GM12878 (cell line): ENCODE measurements around the gene NTM. TPM values are rescaled to one million over a fixed set of nuclear protein-coding genes. Genes with fewer than 3 reads are reported as not detected.

ENCODE experiments used
- ATAC-seq: fragments of 200-7000 bp; cut with Tn5 transposase; 3 replicates; pipeline ENCODE4 v1.9.1; 2020; ENCODE audit warnings: mild to moderate bottlenecking, moderate library complexity
- BruUV-seq: library from RNA; stranded (reverse); fragments of 400-500 nt; replicated peaks from 2 replicates; lab custom pipeline; 2021; lab: Mats Ljungman, UMichigan
- CTCF ChIA-PET: fragments of 300-600 bp; sonication (Branson Sonifier 250); formaldehyde crosslinking; extraction: SDS; loops from one replicate; lab custom pipeline; 2021; ENCODE audit warnings: inconsistent platforms; lab: Yijun Ruan, JAX
- POLR2A ChIA-PET: fragments of 350-600 bp; formaldehyde crosslinking; extraction: SDS; loops from one replicate; lab custom pipeline; 2021; ENCODE audit warnings: inconsistent platforms; lab: Charles Lee
- RAD21 ChIA-PET: fragments of 300-600 bp; sonication (Branson Sonifier 250); formaldehyde crosslinking; loops from one replicate; lab custom pipeline; 2023; ENCODE audit warnings: antibody characterized with exemption; ENCODE audit not compliant: unreplicated experiment; lab: Charles Lee
- SMC1A ChIA-PET: fragments of 300-600 bp; sonication (Branson Sonifier 250); formaldehyde crosslinking; loops from one replicate; lab custom pipeline; 2023; ENCODE audit not compliant: unreplicated experiment, uncharacterized antibody; lab: Charles Lee
- DNase-seq: peaks from one replicate; pipeline ENCODE4 v3.0.0-alpha.2; 2011; ENCODE audit warnings: low read depth, low spot score
- FAIRE-seq: peaks from 3 replicates; lab custom pipeline; 2011; peaks lifted over from hg19 to GRCh38; lab: Jason Lieb, UNC
- H2AFZ ChIP-seq: 2 replicates; pipeline ENCODE4 v1.6.0; 2011; ENCODE audit warnings: low read depth, low read length, control low read depth; ENCODE audit not compliant: control insufficient read depth
- H3K27ac ChIP-seq: 2 replicates; pipeline ENCODE4 v1.5.1; 2011; ENCODE audit warnings: control low read depth; ENCODE audit not compliant: control insufficient read depth, insufficient read depth
- H3K27me3 ChIP-seq, 2 experiments: replicated peaks in 1 of 2; 2 replicates each; pipeline versions ENCODE4 v1.6.0 to v1.6.1; 2011; ENCODE audit warnings: low read length in 1 of 2; ENCODE audit not compliant: control insufficient read depth in 2 of 2, insufficient read depth in 2 of 2
- H3K36me3 ChIP-seq, 2 experiments: 2 replicates each; pipeline ENCODE4 v1.5.1; 2011; ENCODE audit warnings: low read length in 1 of 2; ENCODE audit not compliant: control insufficient read depth in 2 of 2, insufficient read depth in 2 of 2
- H3K4me1 ChIP-seq: 2 replicates; pipeline ENCODE4 v1.6.1; 2011; ENCODE audit warnings: mild to moderate bottlenecking, low read length, moderate library complexity, mixed read lengths; ENCODE audit not compliant: control insufficient read depth, insufficient read depth
- H3K4me2 ChIP-seq: 2 replicates; pipeline ENCODE4 v1.6.0; 2011; ENCODE audit warnings: control low read depth; ENCODE audit not compliant: control insufficient read depth, insufficient read depth
- H3K4me3 ChIP-seq: fragments of 200-600 bp; sonication (generic); 2 replicates; pipeline ENCODE4 v1.5.1; 2016
- H3K79me2 ChIP-seq: 2 replicates; pipeline ENCODE4 v1.6.0; 2011; ENCODE audit warnings: low read length; ENCODE audit not compliant: control insufficient read depth, insufficient read depth
- H3K9ac ChIP-seq: 2 replicates; pipeline ENCODE4 v1.8.0; 2011; ENCODE audit warnings: low read length, control low read depth, mixed read lengths; ENCODE audit not compliant: control insufficient read depth, insufficient read depth
- H3K9me3 ChIP-seq: replicated peaks from 3 replicates; pipeline ENCODE4 v1.5.1; 2011; ENCODE audit warnings: mild to moderate bottlenecking, low read length; ENCODE audit not compliant: control insufficient read depth, insufficient read depth
- H4K20me1 ChIP-seq: 2 replicates; pipeline ENCODE4 v1.6.0; 2011; ENCODE audit not compliant: control insufficient read depth, insufficient read depth
- ATF2 ChIP-seq: IDR thresholded peaks from 2 replicates; pipeline ENCODE4 v1.6.1; 2012; ENCODE audit warnings: low read length, inconsistent platforms
- BCL11A ChIP-seq: IDR thresholded peaks from 2 replicates; pipeline ENCODE4 v1.6.1; 2011; ENCODE audit warnings: low read depth, low read length
- CTCF ChIP-seq, 3 experiments: IDR thresholded peaks in 2 of 3; conservative IDR thresholded peaks in 1 of 3; 2 replicates each; pipeline ENCODE4 v1.5.1; 2011; ENCODE audit warnings: low read depth in 3 of 3, low read length in 3 of 3, mild to moderate bottlenecking in 3 of 3, control low read depth in 2 of 3, moderate library complexity in 2 of 3, inconsistent platforms in 1 of 3, mixed read lengths in 1 of 3; ENCODE audit not compliant: control insufficient read depth in 2 of 3, insufficient read depth in 1 of 3; ENCODE audit errors: extremely low read depth in 1 of 3
- FOXM1 ChIP-seq: IDR thresholded peaks from 2 replicates; pipeline ENCODE4 v1.6.1; 2012; ENCODE audit warnings: low read depth, mild to moderate bottlenecking, inconsistent platforms, low read length, moderate library complexity
- MTA2 ChIP-seq: fragments of 450-650 bp; IDR thresholded peaks from 2 replicates; pipeline ENCODE4 v1.6.1; 2016; ENCODE audit warnings: low read depth, mild to moderate bottlenecking, moderate library complexity
- NFXL1 ChIP-seq: fragments of 450-650 bp; IDR thresholded peaks from 2 replicates; pipeline ENCODE4 v1.6.1; 2017; ENCODE audit warnings: antibody characterized with exemption, mild to moderate bottlenecking, borderline replicate concordance
- POLR2A ChIP-seq: IDR thresholded peaks from 2 replicates; pipeline ENCODE4 v1.6.1; 2011; ENCODE audit warnings: low read depth, mild to moderate bottlenecking, low read length
- POU2F2 ChIP-seq: IDR thresholded peaks from 3 replicates; pipeline ENCODE4 v1.6.1; 2011; ENCODE audit warnings: low read depth, mild to moderate bottlenecking, low read length, borderline replicate concordance
- SP1 ChIP-seq: IDR thresholded peaks from one replicate; pipeline ENCODE4 v1.6.1; 2011; ENCODE audit warnings: low read depth, low read length
- SPI1 ChIP-seq: IDR thresholded peaks from 2 replicates; pipeline ENCODE4 v1.6.1; 2011; ENCODE audit warnings: low read depth, mild to moderate bottlenecking, low read length, moderate library complexity, borderline replicate concordance; ENCODE audit not compliant: insufficient read depth
- ZZZ3 ChIP-seq: IDR thresholded peaks from 2 replicates; pipeline ENCODE4 v1.6.1; 2011; ENCODE audit warnings: low read depth; ENCODE audit not compliant: control insufficient read depth, insufficient read length
- WGBS: methylation state at CpG from one replicate; pipeline ENCODE4 v1.1.6; 2016; ENCODE audit warnings: low lambda C conversion rate; ENCODE audit not compliant: insufficient replicate concordance, insufficient coverage; ENCODE audit errors: missing lambda C conversion rate; 5-methylcytosine and 5-hydroxymethylcytosine counted together
- in situ Hi-C: fragments of 300-500 bp; cut with MboI; formaldehyde crosslinking; loops from 9 replicates; pipeline ENCODE4 v1.14.3; 2018; ENCODE audit warnings: mixed read lengths
- intact Hi-C: fragments of 100-400 bp; cut with micrococcal nuclease; formaldehyde crosslinking; loops from one replicate; pipeline ENCODE4 v1.14.2; 2022; ENCODE audit not compliant: unreplicated experiment
- polyA plus RNA-seq, 11 experiments: library from polyadenylated mRNA; depleted of rRNA in 4 of 11; unstranded in 6 of 11; stranded (reverse) in 5 of 11; fragments of >200 nt; fragmentation: Nextera tagmentation in 4 of 11; fragmentation: Illumina TruSeq in 1 of 11; extraction: Ambion mirVana in 4 of 11; extraction: Trizol in 1 of 11; gene quantifications; 1 replicate in 1 of 11; 2 replicates in 10 of 11; pipeline versions ENCODE4 v1.2.1 to v1.2.3, GENCODE V29; 2011 to 2016; ENCODE audit warnings: inconsistent platforms in 2 of 11, missing spikeins in 2 of 11, low read depth in 1 of 11
- total RNA-seq, 4 experiments: library from RNA; depleted of rRNA in 3 of 4; stranded (reverse); fragments of >200 nt in 3 of 4; fragmentation: Illumina TruSeq in 1 of 4; extraction: Trizol in 1 of 4; gene quantifications; 2 replicates each; pipeline versions ENCODE4 v1.2.1 to v1.2.3, GENCODE V29; 2013 to 2021
- TF ChIP-seq, protein P1 (sequence below): fragments of 450-650 bp; IDR thresholded peaks from 2 replicates; pipeline ENCODE4 v1.6.1; 2016; ENCODE audit warnings: mild to moderate bottlenecking

The NTM gene
- total and polyA plus RNA-seq, 10 of the 15 experiments (the other 5 are each of a cell fraction or from before 2014, with no cell fraction given) = not detected

DNA sequence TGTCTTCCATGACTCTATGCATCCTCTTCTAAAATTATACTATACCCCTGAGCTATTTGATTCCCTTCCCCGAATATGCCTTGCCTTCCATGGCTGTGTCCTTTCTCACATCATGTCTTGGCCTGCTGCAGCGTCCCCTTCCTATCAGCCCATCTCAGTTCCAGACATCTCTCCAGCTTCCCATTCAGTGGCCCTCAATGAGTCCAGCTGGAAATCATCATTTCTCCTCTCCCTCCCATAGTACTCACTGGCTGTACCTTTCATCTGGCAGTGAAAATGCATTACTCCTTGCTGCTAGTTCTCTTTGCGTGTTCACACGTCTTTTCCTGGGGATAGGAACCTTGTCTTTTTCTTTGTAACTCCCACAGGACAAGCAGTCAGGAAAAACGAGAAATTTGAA is 486.8 kb downstream of the NTM start:
- H3K27ac ChIP-seq = no peak overlapping the region
- FAIRE-seq (no peak), ATAC-seq (no peak), DNase-seq (no peak)
- H3K36me3 ChIP-seq = no peaks in the 10 kb centered on the region
- intact Hi-C loops (no loop called here), in situ Hi-C loops (no loop called here)
- H3K9me3 ChIP-seq = no peaks in the 10 kb centered on the region
- TF ChIP-seq SP1 = no peak
- H4K20me1 ChIP-seq = no peaks in the 10 kb centered on the region
- ChIA-PET POLR2A (no interaction called here), RAD21 (interaction anchor here (2.2 kb wide), 1 partner anchor 11 kb away, joined by 8 read pairs; no protein-coding TSS in a partner anchor), SMC1A (interaction anchor here (1.1 to 1.3 kb wide), 2 partner anchors 11 to 12 kb away, joined by 3 read pairs; no protein-coding TSS in a partner anchor), CTCF (interaction anchor here (0.6 to 1.2 kb wide), 4 partner anchors 11 to 270 kb away, joined by 3 to 4 read pairs (median 3); no protein-coding TSS in a partner anchor)
- no TSS peak for BruUV-seq
- no peak overlapping the region for H3K9ac ChIP-seq
- no peak overlapping the region for H3K4me3 ChIP-seq
- H2AFZ ChIP-seq = no peak overlapping the region
- peaks cover 3 to 4% of the 10 kb centered on the region in 2 experiments; a peak in 3 of 4 replicates for H3K27me3 ChIP-seq
- WGBS = 3% methylated on average over 5 of the region's 5 CpGs
- no peak overlapping the region for H3K4me2 ChIP-seq
- H3K4me1 ChIP-seq = no peaks in the 10 kb centered on the region
- no peaks in the 10 kb centered on the region for H3K79me2 ChIP-seq

GRCh38 chr11:131858505-131858904 is 488.1 kb downstream of the NTM start:
- no TSS peak for BruUV-seq
- Histone ChIP-seq H3K4me1 (no peaks in the 10 kb centered on the region), H3K36me3 (no peaks in the 10 kb centered on the region), H3K9me3 (no peaks in the 10 kb centered on the region), H3K27me3 (peaks cover 3 to 4% of the 10 kb centered on the region in 2 experiments; a peak in 3 of 4 replicates), H3K9ac (no peak overlapping the region), H4K20me1 (no peaks in the 10 kb centered on the region), H3K79me2 (no peaks in the 10 kb centered on the region), H3K4me3 (no peak overlapping the region), H3K4me2 (no peak overlapping the region), H2AFZ (no peak overlapping the region), H3K27ac (no peak overlapping the region)
- 61% methylated on average over 11 of the region's 11 CpGs for WGBS
- RAD21 ChIA-PET = interaction anchor here (2.2 kb wide), 1 partner anchor 10 kb away, joined by 8 read pairs; no protein-coding TSS in a partner anchor
- intact Hi-C loops (no loop called here), in situ Hi-C loops (no loop called here)
- POLR2A ChIA-PET = no interaction called here
- CTCF ChIA-PET = interaction anchor here (1.1 to 1.8 kb wide), 3 partner anchors 9 to 268 kb away, joined by 3 to 7 read pairs (median 5); no protein-coding TSS in a partner anchor
- no peak for FAIRE-seq
- ATAC-seq = no peak
- no peak for DNase-seq
- SMC1A ChIA-PET = interaction anchor here (1.1 kb wide), 1 partner anchor 10 kb away, joined by 3 read pairs; no protein-coding TSS in a partner anchor
- TF ChIP-seq FOXM1 (no peak), SPI1 (no peak), CTCF (IDR thresholded peaks at IDR 0.05 in 2 of 3, conservative IDR thresholded peaks at IDR 0.05 in 1 of 3; ENCODE audit: control insufficient read depth in 2 of 3, extremely low read depth in 1 of 3, insufficient read depth in 1 of 3, low read depth in 3 of 3, low read length in 3 of 3) (no peak), MTA2 (no peak), BCL11A (no peak), POLR2A (no peak), NFXL1 (no peak), POU2F2 (no peak), ZZZ3 (no peak), SP1 (no peak), ATF2 (no peak)
- TF ChIP-seq, protein P1, sequence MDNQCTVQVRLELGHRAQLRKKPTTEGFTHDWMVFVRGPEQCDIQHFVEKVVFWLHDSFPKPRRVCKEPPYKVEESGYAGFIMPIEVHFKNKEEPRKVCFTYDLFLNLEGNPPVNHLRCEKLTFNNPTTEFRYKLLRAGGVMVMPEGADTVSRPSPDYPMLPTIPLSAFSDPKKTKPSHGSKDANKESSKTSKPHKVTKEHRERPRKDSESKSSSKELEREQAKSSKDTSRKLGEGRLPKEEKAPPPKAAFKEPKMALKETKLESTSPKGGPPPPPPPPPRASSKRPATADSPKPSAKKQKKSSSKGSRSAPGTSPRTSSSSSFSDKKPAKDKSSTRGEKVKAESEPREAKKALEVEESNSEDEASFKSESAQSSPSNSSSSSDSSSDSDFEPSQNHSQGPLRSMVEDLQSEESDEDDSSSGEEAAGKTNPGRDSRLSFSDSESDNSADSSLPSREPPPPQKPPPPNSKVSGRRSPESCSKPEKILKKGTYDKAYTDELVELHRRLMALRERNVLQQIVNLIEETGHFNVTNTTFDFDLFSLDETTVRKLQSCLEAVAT = no peak
